HEK293T (cell line): ENCODE measurements around the gene DCTPP1.
"Not testable (repeated sequence)": the region's sequence is repeated elsewhere in the genome, so short reads cannot be mapped to it uniquely, and the experiment has no call there.

Experiments
- ARNT ChIP-seq: fragments of 450-650 bp; IDR thresholded peaks from 2 replicates; pipeline ENCODE4 v1.6.1; 2017; ENCODE audit warnings: mild to moderate bottlenecking
- BHLHE40 ChIP-seq: fragments of 450-650 bp; IDR thresholded peaks from 2 replicates; pipeline ENCODE4 v1.6.1; 2016; ENCODE audit warnings: mild to moderate bottlenecking, moderate library complexity, borderline replicate concordance
- ELF4 ChIP-seq: fragments of 450-650 bp; IDR thresholded peaks from 2 replicates; pipeline ENCODE4 v1.6.1; 2017; ENCODE audit warnings: antibody characterized with exemption
- FOXA1 ChIP-seq: fragments of 450-650 bp; IDR thresholded peaks from 2 replicates; pipeline ENCODE4 v1.6.1; 2016; ENCODE audit warnings: mild to moderate bottlenecking
- FOXK2 ChIP-seq: fragments of 450-650 bp; IDR thresholded peaks from 2 replicates; pipeline ENCODE4 v1.6.1; 2016; ENCODE audit warnings: mild to moderate bottlenecking
- FOXM1 ChIP-seq: fragments of 450-650 bp; IDR thresholded peaks from 2 replicates; pipeline ENCODE4 v1.6.1; 2017; ENCODE audit warnings: mild to moderate bottlenecking, borderline replicate concordance
- HDGF ChIP-seq: fragments of 450-650 bp; IDR thresholded peaks from 2 replicates; pipeline ENCODE4 v1.6.1; 2017; ENCODE audit warnings: antibody characterized with exemption, borderline replicate concordance
- LEF1 ChIP-seq: fragments of 450-650 bp; IDR thresholded peaks from 2 replicates; pipeline ENCODE4 v1.6.1; 2017; ENCODE audit warnings: mild to moderate bottlenecking, borderline replicate concordance
- PKNOX1 ChIP-seq: fragments of 450-650 bp; IDR thresholded peaks from 2 replicates; pipeline ENCODE4 v1.6.1; 2016
- SUZ12 ChIP-seq: fragments of 450-650 bp; IDR thresholded peaks from 2 replicates; pipeline ENCODE4 v1.6.1; 2016; ENCODE audit warnings: mild to moderate bottlenecking
- TARDBP ChIP-seq: fragments of 450-650 bp; IDR thresholded peaks from 2 replicates; pipeline ENCODE4 v1.6.1; 2016

DNA sequence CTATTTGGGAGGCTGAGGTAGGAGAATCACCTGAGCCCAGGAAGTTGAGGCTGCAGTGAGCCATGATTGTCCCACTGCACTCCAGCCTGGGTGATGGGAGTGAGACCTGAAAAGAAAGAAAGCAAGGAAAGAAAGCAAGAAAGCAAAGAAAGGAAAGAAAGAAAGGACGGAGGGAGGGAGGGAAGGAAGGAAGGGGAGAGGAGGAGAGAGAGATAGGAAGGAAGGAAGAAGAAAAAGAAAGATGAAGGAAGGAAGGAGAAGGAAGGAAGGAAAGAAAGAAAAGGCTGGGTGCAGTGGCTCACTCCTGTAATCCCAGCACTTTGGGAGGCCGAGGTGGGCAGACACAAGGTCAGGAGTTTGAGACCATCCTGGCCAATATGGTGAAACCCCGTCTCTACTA, 47.9 kb upstream of the DCTPP1 start:
- TF ChIP-seq BHLHE40, TARDBP, ELF4, ARNT, HDGF, PKNOX1, SUZ12, FOXM1, FOXK2, FOXA1, LEF1: not testable (repeated sequence)
